Measurements from ENCODE around the gene BRD9.

Gene BRD9

GRCh38 chr5:887947-888637, 4.5 kb downstream of the BRD9 start:
- TF ChIP-seq FOXM1 (IDR thresholded peaks at IDR 0.05; ENCODE audit: borderline replicate concordance) (no peak), SUZ12 (IDR thresholded peaks at IDR 0.05) (no peak), PKNOX1 (IDR thresholded peaks at IDR 0.05) (no peak)
- DNase-seq (ENCODE audit: extremely low spot score) = no peak
- POLR2A ChIA-PET = no interaction called here
- CTCF ChIA-PET = no interaction called here

- ChIA-PET POLR2A (no interaction called here), CTCF (no interaction called here)
- DNase-seq (ENCODE audit: extremely low spot score) = no peak
- TF ChIP-seq SP1 (IDR thresholded peaks at IDR 0.05) (no peak), PKNOX1 (IDR thresholded peaks at IDR 0.05) (no peak), L3MBTL2 (conservative IDR thresholded peaks at IDR 0.05) (no peak), BHLHE40 (IDR thresholded peaks at IDR 0.05; ENCODE audit: borderline replicate concordance) (no peak), NFRKB (IDR thresholded peaks at IDR 0.05) (no peak), ARNT (IDR thresholded peaks at IDR 0.05) (no peak), ZNF384 (IDR thresholded peaks at IDR 0.05) (no peak), ELF4 (IDR thresholded peaks at IDR 0.05) (no peak), LEF1 (IDR thresholded peaks at IDR 0.05; ENCODE audit: borderline replicate concordance) (no peak), TARDBP (IDR thresholded peaks at IDR 0.05) (no peak), HDGF (IDR thresholded peaks at IDR 0.05; ENCODE audit: borderline replicate concordance) (no peak), FOXA1 (IDR thresholded peaks at IDR 0.05) (no peak), FOXM1 (IDR thresholded peaks at IDR 0.05; ENCODE audit: borderline replicate concordance) (no peak)
These were observed 5.8 kb downstream of the BRD9 start for GRCh38 chr5:886716-887325.

- POLR2A ChIA-PET = no interaction called here
- no peak for DNase-seq (ENCODE audit: extremely low spot score)
- TF ChIP-seq CTBP1 (IDR thresholded peaks at IDR 0.05; ENCODE audit: borderline replicate concordance) (no peak), PKNOX1 (IDR thresholded peaks at IDR 0.05) (no peak), BHLHE40 (IDR thresholded peaks at IDR 0.05; ENCODE audit: borderline replicate concordance) (no peak), NFRKB (IDR thresholded peaks at IDR 0.05) (no peak), SP1 (IDR thresholded peaks at IDR 0.05) (no peak), LEF1 (IDR thresholded peaks at IDR 0.05; ENCODE audit: borderline replicate concordance) (no peak), FOXK2 (IDR thresholded peaks at IDR 0.05) (no peak), ARNT (IDR thresholded peaks at IDR 0.05) (no peak), SUZ12 (IDR thresholded peaks at IDR 0.05) (no peak), FOXM1 (IDR thresholded peaks at IDR 0.05; ENCODE audit: borderline replicate concordance) (no peak), HDGF (IDR thresholded peaks at IDR 0.05; ENCODE audit: borderline replicate concordance) (no peak), FOXA1 (IDR thresholded peaks at IDR 0.05) (no peak), ELF4 (IDR thresholded peaks at IDR 0.05) (no peak), TARDBP (IDR thresholded peaks at IDR 0.05) (no peak), ZNF384 (IDR thresholded peaks at IDR 0.05) (no peak), L3MBTL2 (conservative IDR thresholded peaks at IDR 0.05) (no peak)
- CTCF ChIA-PET = no interaction called here
These were observed 6.6 kb downstream of the BRD9 start for GRCh38 chr5:886036-886435.

GRCh38 chr5:885529-885928, 7.1 kb downstream of the BRD9 start:
- no peak for DNase-seq (ENCODE audit: extremely low spot score)
- ChIA-PET POLR2A (interaction anchor here (1.7 kb wide), 1 partner anchor 7 kb away, joined by 6 read pairs; the partner anchor contains the start of genes BRD9 and TRIP13), CTCF (no interaction called here)
- TF ChIP-seq FOXK2 (IDR thresholded peaks at IDR 0.05) (no peak), PKNOX1 (IDR thresholded peaks at IDR 0.05) (no peak), NFRKB (IDR thresholded peaks at IDR 0.05) (no peak), LEF1 (IDR thresholded peaks at IDR 0.05; ENCODE audit: borderline replicate concordance) (no peak), FOXA1 (IDR thresholded peaks at IDR 0.05) (no peak), ELF4 (IDR thresholded peaks at IDR 0.05) (no peak), L3MBTL2 (conservative IDR thresholded peaks at IDR 0.05) (no peak), ZNF384 (IDR thresholded peaks at IDR 0.05) (no peak), BHLHE40 (IDR thresholded peaks at IDR 0.05; ENCODE audit: borderline replicate concordance) (no peak), TARDBP (IDR thresholded peaks at IDR 0.05) (no peak), ARNT (IDR thresholded peaks at IDR 0.05) (no peak), SUZ12 (IDR thresholded peaks at IDR 0.05) (no peak), SP1 (IDR thresholded peaks at IDR 0.05) (no peak)

GRCh38 chr5:885127-885442, 7.5 kb downstream of the BRD9 start:
- ChIA-PET POLR2A (interaction anchor here (1.7 kb wide), 1 partner anchor 8 kb away, joined by 6 read pairs; the partner anchor contains the start of genes BRD9 and TRIP13), CTCF (no interaction called here)
- no peak for DNase-seq (ENCODE audit: extremely low spot score)
- TF ChIP-seq ELF4 (IDR thresholded peaks at IDR 0.05) = no peak
- no peak for TF ChIP-seq FOXM1 (IDR thresholded peaks at IDR 0.05; ENCODE audit: borderline replicate concordance)
- TF ChIP-seq TARDBP (IDR thresholded peaks at IDR 0.05) = no peak
- TF ChIP-seq PKNOX1 (IDR thresholded peaks at IDR 0.05) = no peak
- TF ChIP-seq CTBP1 (IDR thresholded peaks at IDR 0.05; ENCODE audit: borderline replicate concordance) = no peak
- TF ChIP-seq ARNT (IDR thresholded peaks at IDR 0.05) = no peak
- TF ChIP-seq SP1 (IDR thresholded peaks at IDR 0.05) = no peak
- TF ChIP-seq L3MBTL2 (conservative IDR thresholded peaks at IDR 0.05) = no peak
- TF ChIP-seq NFRKB (IDR thresholded peaks at IDR 0.05) = no peak
- TF ChIP-seq HDGF (IDR thresholded peaks at IDR 0.05; ENCODE audit: borderline replicate concordance) = no peak
- no peak for TF ChIP-seq LEF1 (IDR thresholded peaks at IDR 0.05; ENCODE audit: borderline replicate concordance)

Measured in HEK293T (cell line).